PC-3 (cell line): ENCODE data around the gene ZMPSTE24.

Experiments used
- CTCF ChIP-seq: fragments of 300-600 bp; sonication (generic); conservative IDR thresholded peaks from 2 replicates; pipeline ENCODE4 v1.5.1; 2017; ENCODE audit warnings: antibody characterized with exemption, low read depth, mild to moderate bottlenecking, low read length
- EZH2phosphoT487 ChIP-seq: fragments of 300-600 bp; sonication (generic); IDR thresholded peaks from 2 replicates; pipeline ENCODE4 v1.6.1; 2018; ENCODE audit warnings: mild to moderate bottlenecking, antibody characterized with exemption, low read length, borderline replicate concordance

GRCh38 chr1:40255231-40255630 lies 2.8 kb upstream of the ZMPSTE24 start:
- TF ChIP-seq CTCF: no peak
- no peak for TF ChIP-seq EZH2phosphoT487
